ENCODE measurements around the gene TBC1D1. TPM values are rescaled to one million over a fixed set of nuclear protein-coding genes. Genes with fewer than 3 reads are reported as not detected.

TBC1D1 gene
- total RNA-seq, 2 donors from 2014 or later, result 55.3 to 77.4 TPM

GRCh38 chr4:37995299-37995821, 104.5 kb downstream of the TBC1D1 start:
- Histone ChIP-seq H3K4me1 (peaks cover 3% of the 10 kb centered on the region), H3K27me3 (no peaks in the 10 kb centered on the region), H3K27ac (no peak overlapping the region), H3K36me3 (no peaks in the 10 kb centered on the region), H3K4me3 (no peak overlapping the region), H3K9me3 (no peaks in the 10 kb centered on the region), H3K9ac (ENCODE audit: low read depth in 2 of 2, low read length in 2 of 2) (no peak overlapping the region)
- DNase-seq, result no peak
- no peak for TF ChIP-seq CTCF (IDR thresholded peaks at IDR 0.05)
- intact Hi-C loops (cut with DNase I), result no loop called here

- no peaks in the 10 kb centered on the region for H3K9me3 ChIP-seq
- H3K27ac ChIP-seq, result no peak overlapping the region
- H3K4me3 ChIP-seq, result no peak overlapping the region
- TF ChIP-seq CTCF (IDR thresholded peaks at IDR 0.05), result no peak
- no peaks in the 10 kb centered on the region for H3K27me3 ChIP-seq
- H3K9ac ChIP-seq (ENCODE audit: low read depth in 2 of 2, low read length in 2 of 2), result no peak overlapping the region
- DNase-seq, result no peak
- intact Hi-C loops (cut with DNase I), result no loop called here
- H3K4me1 ChIP-seq, result peaks cover 3% of the 10 kb centered on the region
- H3K36me3 ChIP-seq, result no peaks in the 10 kb centered on the region
Observed at GRCh38 chr4:37995981-37996775, 105.3 kb downstream of the TBC1D1 start.

GRCh38 chr4:37998226-37998625, 107.3 kb downstream of the TBC1D1 start:
- intact Hi-C loops (cut with DNase I), result no loop called here
- H3K4me3 ChIP-seq, result no peak overlapping the region
- TF ChIP-seq CTCF (IDR thresholded peaks at IDR 0.05), result no peak
- DNase-seq, result no peak
- no peak overlapping the region for H3K9ac ChIP-seq (ENCODE audit: low read depth in 2 of 2, low read length in 2 of 2)
- no peaks in the 10 kb centered on the region for H3K36me3 ChIP-seq
- H3K4me1 ChIP-seq, result peaks cover 3% of the 10 kb centered on the region
- no peaks in the 10 kb centered on the region for H3K27me3 ChIP-seq
- no peaks in the 10 kb centered on the region for H3K9me3 ChIP-seq
- H3K27ac ChIP-seq, result no peak overlapping the region

GRCh38 chr4:37999000-37999716, 108.3 kb downstream of the TBC1D1 start:
- H3K36me3 ChIP-seq, result no peaks in the 10 kb centered on the region
- intact Hi-C loops (cut with DNase I), result no loop called here
- no peak overlapping the region for H3K27ac ChIP-seq
- no peak overlapping the region for H3K9ac ChIP-seq (ENCODE audit: low read depth in 2 of 2, low read length in 2 of 2)
- H3K4me3 ChIP-seq, result no peak overlapping the region
- H3K4me1 ChIP-seq, result peaks cover 3% of the 10 kb centered on the region
- H3K27me3 ChIP-seq, result no peaks in the 10 kb centered on the region
- H3K9me3 ChIP-seq, result no peaks in the 10 kb centered on the region
- DNase-seq, result peak; percentile 37
- TF ChIP-seq CTCF (IDR thresholded peaks at IDR 0.05), result no peak

- no peaks in the 10 kb centered on the region for H3K27me3 ChIP-seq
- intact Hi-C loops (cut with DNase I), result no loop called here
- H3K9ac ChIP-seq (ENCODE audit: low read depth in 2 of 2, low read length in 2 of 2), result no peak overlapping the region
- TF ChIP-seq CTCF (IDR thresholded peaks at IDR 0.05), result no peak
- H3K4me1 ChIP-seq, result peaks cover 3% of the 10 kb centered on the region
- no peaks in the 10 kb centered on the region for H3K9me3 ChIP-seq
- no peaks in the 10 kb centered on the region for H3K36me3 ChIP-seq
- DNase-seq, result no peak
- no peak overlapping the region for H3K27ac ChIP-seq
- no peak overlapping the region for H3K4me3 ChIP-seq
Observed at GRCh38 chr4:37999965-38000364, 109.1 kb downstream of the TBC1D1 start.
